Endothelial cell of umbilical vein (primary cell): ENCODE results near the gene FAM135A.

Source experiments
- CTCF ChIP-seq, 2 donors: IDR thresholded peaks; 1 replicate in 1 of 2; 2 replicates in 1 of 2; pipeline ENCODE4 v1.5.1; 2011; ENCODE audit warnings: low read length in 2 of 2, mild to moderate bottlenecking in 2 of 2, moderate library complexity in 2 of 2, control low read depth in 1 of 2, inconsistent platforms in 1 of 2, low read depth in 1 of 2; ENCODE audit not compliant: insufficient read depth in 1 of 2; ENCODE audit errors: extremely low read depth in 1 of 2
- EZH2 ChIP-seq: IDR thresholded peaks from 2 replicates; pipeline ENCODE4 v1.6.1; 2012; ENCODE audit warnings: borderline replicate concordance, low read depth, mild to moderate bottlenecking, moderate library complexity, low read length, inconsistent platforms; ENCODE audit not compliant: severe bottlenecking
- FOS ChIP-seq: IDR thresholded peaks from 2 replicates; pipeline ENCODE4 v1.6.1; 2011; ENCODE audit warnings: mild to moderate bottlenecking, low read length, moderate library complexity, borderline replicate concordance; ENCODE audit not compliant: insufficient read depth
- MAX ChIP-seq: IDR thresholded peaks from 2 replicates; pipeline ENCODE4 v1.6.1; 2011; ENCODE audit not compliant: insufficient read depth, insufficient read length
- MYC ChIP-seq: IDR thresholded peaks from one replicate; pipeline ENCODE4 v1.6.1; 2011; ENCODE audit warnings: mild to moderate bottlenecking, low read depth, low read length
- POLR2A ChIP-seq: IDR thresholded peaks from 2 replicates; pipeline ENCODE4 v1.6.1; 2012; ENCODE audit warnings: low read depth, mild to moderate bottlenecking, control low read depth, low read length
- POLR2AphosphoS5 ChIP-seq: IDR thresholded peaks from 2 replicates; pipeline ENCODE4 v1.6.1; 2012; ENCODE audit warnings: low read depth, mild to moderate bottlenecking, control low read depth, low read length, moderate library complexity; ENCODE audit not compliant: insufficient read depth

GRCh38 chr6:70379473-70380013 is 33.8 kb upstream of the FAM135A start:
- TF ChIP-seq POLR2A = no peak
- TF ChIP-seq CTCF (IDR thresholded peaks at IDR 0.05; ENCODE audit: extremely low read depth in 1 of 2, insufficient read depth in 1 of 2, low read depth in 1 of 2, low read length in 2 of 2) = no peak
- no peak for TF ChIP-seq MAX
- TF ChIP-seq POLR2AphosphoS5 = no peak
- TF ChIP-seq EZH2 = no peak
- TF ChIP-seq MYC = no peak
- TF ChIP-seq FOS = no peak
